ENCODE results near the gene N4BP3. TPM values are rescaled to one million over a fixed set of nuclear protein-coding genes. Genes with fewer than 3 reads are reported as not detected.

The N4BP3 gene
- total RNA-seq, 2 donors from 2014 or later = 0.07 TPM; not detected in 1

DNA sequence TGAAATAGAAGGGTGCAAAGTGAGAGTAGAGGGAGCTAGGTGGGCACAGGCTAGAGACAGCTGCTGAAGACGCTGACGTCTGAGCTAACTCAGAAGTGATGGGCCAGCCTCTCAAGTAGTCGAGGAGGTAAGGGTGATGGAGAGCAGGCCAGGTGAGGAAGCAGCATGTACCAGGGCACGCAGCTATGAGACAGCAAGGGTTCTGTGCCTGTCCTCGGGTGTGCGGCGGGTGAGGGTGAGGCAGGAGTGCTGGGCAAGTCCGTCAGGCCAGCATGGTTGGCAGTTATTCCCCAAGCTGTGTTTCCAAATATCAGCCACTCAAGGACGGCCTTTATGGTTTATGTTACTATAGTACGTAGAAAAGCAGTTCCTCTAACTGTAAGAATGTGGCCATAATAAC is 23.7 kb downstream of the N4BP3 start:
- H3K36me3 ChIP-seq = peaks cover 16% of the 10 kb centered on the region
- no peak for TF ChIP-seq CTCF (IDR thresholded peaks at IDR 0.05)
- H3K9me3 ChIP-seq = no peaks in the 10 kb centered on the region
- no peak overlapping the region for H3K27ac ChIP-seq
- no peak overlapping the region for H3K4me3 ChIP-seq
- H3K27me3 ChIP-seq (replicated peaks; ENCODE audit: insufficient read depth) = no peaks in the 10 kb centered on the region
- no peak for ATAC-seq (ENCODE audit: insufficient number of reproducible peaks, low FRiP score, low read depth)
- H3K4me1 ChIP-seq (ENCODE audit: control insufficient read depth in 1 of 2, low read depth in 2 of 2) = peaks cover 4 to 5% of the 10 kb centered on the region in 2 donors
- no peak for DNase-seq (ENCODE audit: low spot score)

DNA sequence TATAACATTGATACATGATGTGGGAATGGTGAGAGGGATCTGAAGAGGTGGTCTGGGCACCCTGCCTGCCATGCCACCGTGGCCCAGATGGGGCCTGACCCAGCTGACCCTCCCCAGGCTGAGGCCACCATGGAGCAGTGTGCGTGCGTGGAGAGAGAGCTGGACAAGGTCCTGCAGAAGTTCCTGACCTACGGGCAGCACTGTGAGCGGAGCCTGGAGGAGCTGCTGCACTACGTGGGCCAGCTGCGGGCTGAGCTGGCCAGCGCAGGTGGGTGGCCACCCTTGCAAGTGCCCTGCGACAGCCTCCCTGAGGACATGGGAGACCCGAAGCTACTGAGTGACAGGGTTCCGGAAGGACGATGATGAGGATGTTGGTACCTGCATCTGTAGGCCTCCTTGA is 24.7 kb downstream of the N4BP3 start:
- H3K4me1 ChIP-seq (ENCODE audit: control insufficient read depth in 1 of 2, low read depth in 2 of 2) = no peaks in the 10 kb centered on the region
- no peak for TF ChIP-seq CTCF (IDR thresholded peaks at IDR 0.05)
- H3K9me3 ChIP-seq = no peaks in the 10 kb centered on the region
- H3K27ac ChIP-seq = no peak overlapping the region
- DNase-seq (ENCODE audit: low spot score) (no peak), ATAC-seq (ENCODE audit: insufficient number of reproducible peaks, low FRiP score, low read depth) (no peak)
- H3K27me3 ChIP-seq (replicated peaks; ENCODE audit: insufficient read depth) = no peaks in the 10 kb centered on the region
- H3K4me3 ChIP-seq = no peak overlapping the region
- H3K36me3 ChIP-seq = peaks cover 26% of the 10 kb centered on the region

GRCh38 chr5:178141550-178141949 is 28.2 kb downstream of the N4BP3 start:
- DNase-seq (ENCODE audit: low spot score) (no peak), ATAC-seq (ENCODE audit: insufficient number of reproducible peaks, low FRiP score, low read depth) (no peak)
- Histone ChIP-seq H3K27ac (no peak overlapping the region), H3K36me3 (peaks cover 37% of the 10 kb centered on the region), H3K4me1 (ENCODE audit: control insufficient read depth in 1 of 2, low read depth in 2 of 2) (no peaks in the 10 kb centered on the region), H3K27me3 (replicated peaks; ENCODE audit: insufficient read depth) (no peaks in the 10 kb centered on the region), H3K9me3 (no peaks in the 10 kb centered on the region), H3K4me3 (no peak overlapping the region)
- TF ChIP-seq CTCF (IDR thresholded peaks at IDR 0.05) = no peak

DNA sequence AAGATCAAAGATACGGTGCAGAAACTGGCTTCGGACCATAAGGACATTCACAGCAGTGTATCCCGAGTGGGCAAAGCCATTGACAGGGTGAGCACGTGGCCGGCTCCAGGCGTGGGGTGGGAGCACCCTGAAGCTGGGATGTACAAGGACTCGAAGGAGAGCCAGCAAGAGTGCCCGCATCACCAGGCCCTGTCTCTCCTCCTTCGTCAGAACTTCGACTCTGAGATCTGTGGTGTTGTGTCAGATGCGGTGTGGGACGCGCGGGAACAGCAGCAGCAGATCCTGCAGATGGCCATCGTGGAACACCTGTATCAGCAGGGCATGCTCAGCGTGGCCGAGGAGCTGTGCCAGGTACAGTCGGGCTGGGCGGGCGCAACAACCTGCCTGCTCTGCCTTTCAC is 29.3 kb downstream of the N4BP3 start:
- no peak overlapping the region for H3K4me3 ChIP-seq
- DNase-seq (ENCODE audit: low spot score) = no peak
- H3K27me3 ChIP-seq (replicated peaks; ENCODE audit: insufficient read depth) = no peaks in the 10 kb centered on the region
- no peaks in the 10 kb centered on the region for H3K9me3 ChIP-seq
- no peak for TF ChIP-seq CTCF (IDR thresholded peaks at IDR 0.05)
- H3K36me3 ChIP-seq = peaks cover 46% of the 10 kb centered on the region
- no peak overlapping the region for H3K27ac ChIP-seq
- ATAC-seq (ENCODE audit: insufficient number of reproducible peaks, low FRiP score, low read depth) = no peak
- no peaks in the 10 kb centered on the region for H3K4me1 ChIP-seq (ENCODE audit: control insufficient read depth in 1 of 2, low read depth in 2 of 2)

DNA sequence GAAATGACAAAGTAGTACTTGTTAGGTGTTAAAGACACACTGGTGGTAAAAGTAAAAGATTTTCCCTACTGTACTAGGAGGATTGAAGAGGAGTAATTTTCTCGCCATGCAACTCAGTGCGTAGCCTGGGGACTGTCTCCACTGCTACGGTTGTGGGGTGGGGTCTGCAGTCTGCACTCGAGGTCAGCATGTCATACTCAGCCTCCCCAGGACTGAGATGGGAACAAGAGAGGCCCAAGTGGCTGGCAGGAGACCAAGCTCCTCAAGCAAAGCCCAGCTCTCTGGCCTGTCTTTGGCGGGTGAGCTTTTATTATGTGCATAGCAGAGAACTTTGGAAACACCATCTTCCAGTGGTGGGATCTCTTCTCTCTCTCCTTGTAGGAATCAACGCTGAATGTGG is 29.9 kb downstream of the N4BP3 start:
- DNase-seq (ENCODE audit: low spot score) (no peak), ATAC-seq (ENCODE audit: insufficient number of reproducible peaks, low FRiP score, low read depth) (no peak)
- TF ChIP-seq CTCF (IDR thresholded peaks at IDR 0.05) = no peak
- Histone ChIP-seq H3K36me3 (peaks cover 52% of the 10 kb centered on the region), H3K4me1 (ENCODE audit: control insufficient read depth in 1 of 2, low read depth in 2 of 2) (no peaks in the 10 kb centered on the region), H3K4me3 (no peak overlapping the region), H3K27me3 (replicated peaks; ENCODE audit: insufficient read depth) (no peaks in the 10 kb centered on the region), H3K9me3 (no peaks in the 10 kb centered on the region), H3K27ac (no peak overlapping the region)
